ENCODE results near the gene FKBP1A.

FKBP1A gene

GRCh38 chr20:1392693-1393506 lies at the start of gene FKBP1A:
FKBP1A (minus strand) TSS chr20:1393054; CDS start chr20:1392998, 56 bp downstream.
- no peak for TF ChIP-seq CTCF (IDR thresholded peaks at IDR 0.05; ENCODE audit: insufficient read depth, low read depth, low read length, missing control alignments)
- DNase-seq (ENCODE audit: low read depth): peak; percentile 92
- H3K4me3 ChIP-seq (ENCODE audit: low read length): peak within 1 kb of the TSS; percentile 65

DNA sequence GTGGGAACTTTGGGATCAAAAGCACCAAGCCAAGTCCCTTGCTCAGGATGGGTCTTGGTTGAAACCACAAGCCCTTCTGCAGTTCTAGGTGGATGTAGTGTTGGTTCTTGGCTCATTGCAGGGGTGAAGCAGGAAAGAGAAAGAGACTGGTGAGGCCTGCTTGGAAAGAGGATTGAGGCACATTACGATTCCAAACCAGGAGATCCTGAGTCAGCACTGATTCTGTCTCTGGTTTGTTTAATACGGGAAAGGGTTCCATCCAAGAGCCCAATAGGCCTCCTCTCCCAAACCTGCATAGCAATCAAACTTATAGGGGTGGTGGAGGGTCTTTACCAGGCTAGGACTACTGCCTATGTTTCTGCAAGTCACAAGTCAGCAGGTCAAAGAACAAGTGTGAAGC lies 49.5 kb upstream of the FKBP1A start:
- DNase-seq (ENCODE audit: low read depth): no peak
- no peak overlapping the region for H3K4me3 ChIP-seq (ENCODE audit: low read length)
- no peak for TF ChIP-seq CTCF (IDR thresholded peaks at IDR 0.05; ENCODE audit: insufficient read depth, low read depth, low read length, missing control alignments)

- DNase-seq (ENCODE audit: low read depth): no peak
- H3K4me3 ChIP-seq (ENCODE audit: low read length): no peak overlapping the region
- TF ChIP-seq CTCF (IDR thresholded peaks at IDR 0.05; ENCODE audit: insufficient read depth, low read depth, low read length, missing control alignments): no peak
Observed at GRCh38 chr20:1441133-1441532, 48.3 kb upstream of the FKBP1A start.

- peak; percentile 51 for TF ChIP-seq CTCF (IDR thresholded peaks at IDR 0.05; ENCODE audit: insufficient read depth, low read depth, low read length, missing control alignments)
- no peak overlapping the region for H3K4me3 ChIP-seq (ENCODE audit: low read length)
- peak; percentile 53 for DNase-seq (ENCODE audit: low read depth)
Observed at GRCh38 chr20:1440024-1440423, 47.2 kb upstream of the FKBP1A start.

GRCh38 chr20:1438361-1438760 lies 45.5 kb upstream of the FKBP1A start:
- TF ChIP-seq CTCF (IDR thresholded peaks at IDR 0.05; ENCODE audit: insufficient read depth, low read depth, low read length, missing control alignments): no peak
- DNase-seq (ENCODE audit: low read depth): no peak
- no peak overlapping the region for H3K4me3 ChIP-seq (ENCODE audit: low read length)

- no peak overlapping the region for H3K4me3 ChIP-seq (ENCODE audit: low read length)
- TF ChIP-seq CTCF (IDR thresholded peaks at IDR 0.05; ENCODE audit: insufficient read depth, low read depth, low read length, missing control alignments): peak; percentile 94
- DNase-seq (ENCODE audit: low read depth): peak; percentile 90
Observed at GRCh38 chr20:1437235-1437904, 44.5 kb upstream of the FKBP1A start.

Data from epithelial cell of esophagus (primary cell).